Left lung (tissue), 10 donors: ENCODE measurements around the gene DNAH9. TPM values are rescaled to one million over a fixed set of nuclear protein-coding genes. Genes with fewer than 3 reads are reported as not detected.
A peak's percentile ranks its signal among the peaks of the same experiment; 100 is the strongest.

ENCODE experiments used
- ATAC-seq: fragments of 200-7000 bp; cut with Tn5 transposase; one replicate; pipeline ENCODE4 v1.9.1; 2020; ENCODE audit warnings: moderate library complexity
- DNase-seq, 4 donors: peaks; one replicate each; pipeline ENCODE4 v3.0.0-alpha.2; 2013 to 2020
- H3K27ac ChIP-seq, 2 donors: fragments of 200-600 bp; sonication (generic) in 1 of 2; one replicate each; pipeline versions ENCODE4 v1.5.0 to v1.8.0; 2020 to 2021
- H3K27me3 ChIP-seq, 2 donors: fragments of 200-600 bp; sonication (generic) in 1 of 2; one replicate each; pipeline versions ENCODE4 v1.5.0 to v1.8.0; 2020 to 2021
- H3K36me3 ChIP-seq, 2 donors: fragments of 200-600 bp; sonication (generic) in 1 of 2; one replicate each; pipeline versions ENCODE4 v1.5.0 to v1.8.0; 2020 to 2021
- H3K4me1 ChIP-seq, 2 donors: fragments of 200-600 bp; one replicate each; pipeline ENCODE4 v1.8.0; 2021
- H3K4me3 ChIP-seq, 2 donors: fragments of 200-600 bp; sonication (generic) in 1 of 2; one replicate each; pipeline versions ENCODE4 v1.5.0 to v1.8.0; 2020 to 2021; ENCODE audit warnings: mild to moderate bottlenecking in 1 of 2
- H3K9me3 ChIP-seq, 2 donors: fragments of 200-600 bp; sonication (generic) in 1 of 2; one replicate each; pipeline versions ENCODE4 v1.5.0 to v1.8.0; 2020 to 2021
- CTCF ChIP-seq, 2 donors: fragments of 200-600 bp; sonication (generic) in 1 of 2; IDR thresholded peaks; one replicate each; pipeline versions ENCODE4 v1.5.0 to v1.8.0; 2021; ENCODE audit warnings: antibody characterized with exemption in 2 of 2
- intact Hi-C, 2 donors: fragments of 100-400 bp; cut with DNase I; formaldehyde crosslinking; loops; one replicate each; pipeline versions ENCODE4 v1.11.2 to v1.14.2; 2022
- polyA plus RNA-seq, 6 donors: library from polyadenylated mRNA; unstranded; fragments of 120-200 nt; gene quantifications; one replicate each; pipeline ENCODE4 v1.2.1, GENCODE V29; 2013; ENCODE audit not compliant: insufficient read length in 6 of 6
- total RNA-seq, 2 donors: library from RNA; stranded (reverse); fragmentation: NEBNext Ultra II Directional; extraction: Animal tissue kit (Norgen Biotek cat#: 25700); gene quantifications; one replicate each; pipeline ENCODE4 v1.2.1, GENCODE V29; 2021
- donor health status: DM: no; HTN: yes; CAD: no.
- donor health status: DM: no; HTN: no; CAD: no.

DNAH9 gene
- total and polyA plus RNA-seq, 8 donors: 0.38 to 12.0 (median 7.5) TPM

- Histone ChIP-seq H3K4me3 (no peak overlapping the region), H3K36me3 (no peaks in the 10 kb centered on the region), H3K27me3 (no peaks in the 10 kb centered on the region), H3K27ac (no peak overlapping the region), H3K4me1 (no peaks in the 10 kb centered on the region), H3K9me3 (no peaks in the 10 kb centered on the region)
- peak in 1 of 4 donors; percentile 13 for DNase-seq
- TF ChIP-seq CTCF (IDR thresholded peaks at IDR 0.05): peak in 1 of 2 donors; percentile 16
- intact Hi-C loops: no loop called here
- ATAC-seq: peak; percentile 70
Observed at GRCh38 chr17:11880714-11881113, 282.4 kb downstream of the DNAH9 start.

GRCh38 chr17:11882716-11883115 is 284.4 kb downstream of the DNAH9 start:
- H3K27me3 ChIP-seq: no peaks in the 10 kb centered on the region

GRCh38 chr17:11885051-11885450 is 286.8 kb downstream of the DNAH9 start:
- no peaks in the 10 kb centered on the region for H3K36me3 ChIP-seq
- no peaks in the 10 kb centered on the region for H3K9me3 ChIP-seq
- H3K27ac ChIP-seq: no peak overlapping the region
- no peak for TF ChIP-seq CTCF (IDR thresholded peaks at IDR 0.05)
- intact Hi-C loops: no loop called here
- no peak for DNase-seq
- no peak overlapping the region for H3K4me3 ChIP-seq
- H3K27me3 ChIP-seq: no peaks in the 10 kb centered on the region
- H3K4me1 ChIP-seq: no peaks in the 10 kb centered on the region
- no peak for ATAC-seq

More at GRCh38 chr17:11882716-11883115, 284.4 kb downstream of the DNAH9 start:
- Histone ChIP-seq H3K4me1 (no peaks in the 10 kb centered on the region), H3K27ac (no peak overlapping the region), H3K9me3 (no peaks in the 10 kb centered on the region), H3K36me3 (no peaks in the 10 kb centered on the region), H3K4me3 (no peak overlapping the region)
- no peak for TF ChIP-seq CTCF (IDR thresholded peaks at IDR 0.05)
- intact Hi-C loops: no loop called here
- ATAC-seq (no peak), DNase-seq (no peak)

- no peak for TF ChIP-seq CTCF (IDR thresholded peaks at IDR 0.05)
- no peak for DNase-seq
- Histone ChIP-seq H3K4me3 (no peak overlapping the region), H3K9me3 (peaks cover 0 to 2% of the 10 kb centered on the region in 2 donors), H3K27ac (no peak overlapping the region), H3K36me3 (no peaks in the 10 kb centered on the region), H3K27me3 (no peaks in the 10 kb centered on the region), H3K4me1 (no peaks in the 10 kb centered on the region)
- intact Hi-C loops: no loop called here
- ATAC-seq: no peak
Observed at GRCh38 chr17:11889266-11889665, 291.0 kb downstream of the DNAH9 start.

- H3K27ac ChIP-seq: no peak overlapping the region
- DNase-seq: no peak
- no peaks in the 10 kb centered on the region for H3K27me3 ChIP-seq
- no peak for ATAC-seq
- peaks cover 0 to 2% of the 10 kb centered on the region in 2 donors for H3K9me3 ChIP-seq
- no peak for TF ChIP-seq CTCF (IDR thresholded peaks at IDR 0.05)
- no peak overlapping the region for H3K4me3 ChIP-seq
- intact Hi-C loops: no loop called here
- no peaks in the 10 kb centered on the region for H3K4me1 ChIP-seq
- H3K36me3 ChIP-seq: no peaks in the 10 kb centered on the region
Observed at GRCh38 chr17:11893862-11894261, 295.6 kb downstream of the DNAH9 start.
